BLaER1 treated with 17β-estradiol and CSF1 and Interleukin-3, amounts not matched to agents 10 nM and 100 nM (cell line): ENCODE data around the gene APBB2.
"Not testable (repeated sequence)": the region's sequence is repeated elsewhere in the genome, so short reads cannot be mapped to it uniquely, and the experiment has no call there.

ENCODE experiments used
- H3K27ac ChIP-seq, 11 experiments: shearing (Covaris generic); formaldehyde crosslinking; 2 replicates each; pipeline ENCODE4 v1.8.1; 2022
- H3K27me3 ChIP-seq, 11 experiments: shearing (Covaris generic); formaldehyde crosslinking; 2 replicates each; pipeline ENCODE4 v1.8.1; 2022
- H3K36me3 ChIP-seq, 11 experiments: shearing (Covaris generic); formaldehyde crosslinking; 2 replicates each; pipeline ENCODE4 v1.8.1; 2022
- H3K4me1 ChIP-seq, 10 experiments: shearing (Covaris generic); formaldehyde crosslinking; 2 replicates each; pipeline ENCODE4 v1.8.1; 2022
- H3K4me2 ChIP-seq, 11 experiments: shearing (Covaris generic); formaldehyde crosslinking; 2 replicates each; pipeline ENCODE4 v1.8.1; 2022
- H3K4me3 ChIP-seq, 10 experiments: shearing (Covaris generic); formaldehyde crosslinking; 2 replicates each; pipeline ENCODE4 v1.8.1; 2022
- H3K9ac ChIP-seq, 11 experiments: shearing (Covaris generic); formaldehyde crosslinking; 2 replicates each; pipeline ENCODE4 v1.8.1; 2022
- H3K9me3 ChIP-seq, 11 experiments: shearing (Covaris generic); formaldehyde crosslinking; replicated peaks in 1 of 11; 2 replicates each; pipeline ENCODE4 v1.8.1; 2022
- H4K20me1 ChIP-seq, 11 experiments: shearing (Covaris generic); formaldehyde crosslinking; 2 replicates each; pipeline ENCODE4 v1.8.1; 2022
- Cebpa-rat ChIP-seq, 11 experiments: shearing (Covaris generic); IDR thresholded peaks; 2 replicates each; pipeline ENCODE4 v1.8.1; 2022

APBB2 gene

GRCh38 chr4:40927074-40927473, 287.3 kb downstream of the APBB2 start:
- Histone ChIP-seq H3K9ac (no peak overlapping the region), H3K27ac (no peak overlapping the region), H3K4me3 (no peak overlapping the region), H3K36me3 (peaks cover 0 to 8% (median 0%) of the 10 kb centered on the region in 11 experiments; a peak in 2 of 22 replicates), H3K27me3 (no peaks in the 10 kb centered on the region), H3K4me2 (no peak overlapping the region), H4K20me1 (no peaks in the 10 kb centered on the region), H3K4me1 (peaks cover 0 to 8% (median 0%) of the 10 kb centered on the region in 10 experiments; a peak in 1 of 20 replicates), H3K9me3 (no peaks in the 10 kb centered on the region)
- no peak for TF ChIP-seq Cebpa-rat (IDR thresholded peaks at IDR 0.05)

GRCh38 chr4:40924793-40925117, 289.6 kb downstream of the APBB2 start:
- no peak for TF ChIP-seq Cebpa-rat (IDR thresholded peaks at IDR 0.05)
- H3K4me1 ChIP-seq: peaks cover 0 to 9% (median 0%) of the 10 kb centered on the region in 10 experiments; a peak in 2 of 20 replicates
- no peaks in the 10 kb centered on the region for H3K27me3 ChIP-seq
- peaks cover 0 to 7% (median 0%) of the 10 kb centered on the region in 11 experiments; a peak in 1 of 22 replicates for H3K9me3 ChIP-seq
- H3K4me3 ChIP-seq: no peak overlapping the region
- H3K9ac ChIP-seq: no peak overlapping the region
- no peak overlapping the region for H3K27ac ChIP-seq
- peaks cover 0 to 8% (median 0%) of the 10 kb centered on the region in 11 experiments; a peak in 1 of 22 replicates for H3K36me3 ChIP-seq
- no peak overlapping the region for H3K4me2 ChIP-seq
- no peaks in the 10 kb centered on the region for H4K20me1 ChIP-seq

DNA sequence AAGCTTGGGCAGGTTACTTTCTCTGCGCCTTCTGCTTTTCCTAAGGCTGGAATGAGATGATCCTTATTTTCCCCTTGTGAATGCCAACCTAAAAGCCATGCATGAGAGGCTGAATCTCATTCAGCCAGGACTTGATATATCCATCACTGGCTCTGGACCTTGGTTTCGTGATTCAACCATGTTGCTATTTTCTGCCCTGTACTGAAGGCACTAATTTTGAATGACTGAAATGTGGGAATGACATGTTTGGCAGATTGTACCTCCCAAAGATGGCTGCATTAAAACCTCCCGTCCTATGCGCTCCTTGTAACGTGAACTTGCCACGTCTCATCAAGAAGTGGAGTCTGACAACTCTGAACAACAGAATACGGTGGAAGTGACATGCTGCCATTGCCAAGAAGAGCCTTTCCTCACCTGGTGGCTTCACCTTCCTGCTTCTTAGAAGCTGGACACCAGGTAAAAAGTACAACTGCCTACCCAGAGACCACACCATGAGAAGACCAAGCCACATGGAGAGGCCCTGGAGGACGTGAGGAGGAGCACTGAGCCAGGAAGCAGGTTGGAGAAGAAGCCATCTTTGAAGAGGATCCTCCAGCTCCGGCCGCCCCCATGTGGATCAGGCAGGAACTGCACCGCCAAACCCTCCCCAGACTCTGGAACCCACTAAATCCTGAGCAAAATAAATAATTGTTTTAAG, 290.1 kb downstream of the APBB2 start:
- Histone ChIP-seq H3K27me3 (no peaks in the 10 kb centered on the region), H4K20me1 (no peaks in the 10 kb centered on the region), H3K27ac (peak overlapping the region in 3 of 11 experiments; percentile 30 to 43 (median 40); a peak in 4 of 22 replicates), H3K9me3 (peaks cover 0 to 9% (median 0%) of the 10 kb centered on the region in 11 experiments; a peak in 1 of 22 replicates), H3K4me1 (peaks cover 0 to 9% (median 0%) of the 10 kb centered on the region in 10 experiments; a peak in 2 of 20 replicates), H3K4me2 (peak overlapping the region in 1 of 11 experiments; percentile 31; a peak in 1 of 22 replicates), H3K9ac (no peak overlapping the region), H3K36me3 (peaks cover 0 to 8% (median 0%) of the 10 kb centered on the region in 11 experiments; a peak in 1 of 22 replicates), H3K4me3 (no peak overlapping the region)
- TF ChIP-seq Cebpa-rat (IDR thresholded peaks at IDR 0.05): no peak

GRCh38 chr4:40923316-40924095, 290.8 kb downstream of the APBB2 start:
- H3K4me3 ChIP-seq: no peak overlapping the region
- no peak overlapping the region for H3K9ac ChIP-seq
- H4K20me1 ChIP-seq: no peaks in the 10 kb centered on the region
- peaks cover 0 to 9% (median 0%) of the 10 kb centered on the region in 11 experiments; a peak in 1 of 22 replicates for H3K9me3 ChIP-seq
- no peak for TF ChIP-seq Cebpa-rat (IDR thresholded peaks at IDR 0.05)
- H3K4me2 ChIP-seq: no peak overlapping the region
- no peaks in the 10 kb centered on the region for H3K27me3 ChIP-seq
- peaks cover 0 to 8% (median 0%) of the 10 kb centered on the region in 11 experiments; a peak in 1 of 22 replicates for H3K36me3 ChIP-seq
- H3K4me1 ChIP-seq: peaks cover 3 to 15% (median 5%) of the 10 kb centered on the region in 10 experiments; a peak in 16 of 20 replicates
- H3K27ac ChIP-seq: no peak overlapping the region; a peak in 1 of 22 replicates

- H3K4me3 ChIP-seq, H3K36me3 ChIP-seq: not testable (repeated sequence)
Observed at GRCh38 chr4:40919976-40920375, 294.4 kb downstream of the APBB2 start.

GRCh38 chr4:40918330-40918729, 296.0 kb downstream of the APBB2 start:
- Histone ChIP-seq H3K4me2 (peak overlapping the region; percentile 12 to 56 (median 29); a peak in 14 of 22 replicates), H3K4me1 (peaks cover 27 to 49% (median 32%) of the 10 kb centered on the region in 10 experiments), H3K27ac (no peak overlapping the region; a peak in 1 of 22 replicates), H3K4me3 (no peak overlapping the region), H4K20me1 (no peaks in the 10 kb centered on the region), H3K27me3 (no peaks in the 10 kb centered on the region), H3K36me3 (peaks cover 0 to 1% (median 0%) of the 10 kb centered on the region in 11 experiments; a peak in 2 of 22 replicates), H3K9me3 (peaks cover 0 to 17% (median 8%) of the 10 kb centered on the region in 11 experiments; a peak in 12 of 22 replicates), H3K9ac (no peak overlapping the region)
- TF ChIP-seq Cebpa-rat (IDR thresholded peaks at IDR 0.05): no peak

More at GRCh38 chr4:40919976-40920375, 294.4 kb downstream of the APBB2 start:
- not testable (repeated sequence) for H3K27me3 ChIP-seq, H3K4me2 ChIP-seq, H3K9me3 ChIP-seq, H3K27ac ChIP-seq, H4K20me1 ChIP-seq, H3K9ac ChIP-seq
- H3K4me1 ChIP-seq: peaks cover 26 to 49% (median 31%) of the 10 kb centered on the region in 10 experiments

DNA sequence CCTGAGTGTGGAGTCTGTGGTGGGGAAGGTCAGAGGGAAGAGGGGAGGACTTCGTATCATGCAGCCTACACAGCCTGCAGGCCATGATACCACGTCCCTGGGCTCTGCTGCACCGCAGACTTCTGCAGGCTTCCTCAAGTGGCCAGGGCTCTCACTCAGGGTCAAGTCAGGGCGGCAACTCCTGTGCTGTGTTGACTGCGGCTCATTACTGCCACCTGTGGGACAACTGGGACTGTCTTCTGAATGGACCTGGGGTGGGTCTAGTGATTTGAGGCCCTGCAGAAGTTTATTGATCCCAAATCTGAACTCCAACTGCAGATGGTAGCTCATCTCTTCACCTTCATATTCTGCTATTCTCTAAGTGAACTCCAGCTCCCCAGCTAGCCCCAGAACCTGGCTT, 297.5 kb downstream of the APBB2 start:
- Histone ChIP-seq H3K4me2 (peak overlapping the region in 7 of 11 experiments; percentile 21 to 63 (median 53); a peak in 6 of 22 replicates), H3K27ac (no peak overlapping the region), H3K4me3 (no peak overlapping the region), H4K20me1 (no peaks in the 10 kb centered on the region), H3K9me3 (peaks cover 0 to 17% (median 8%) of the 10 kb centered on the region in 11 experiments; a peak in 12 of 22 replicates), H3K4me1 (peaks cover 27 to 63% (median 32%) of the 10 kb centered on the region in 10 experiments), H3K36me3 (no peaks in the 10 kb centered on the region; a peak in 1 of 22 replicates), H3K9ac (no peak overlapping the region), H3K27me3 (no peaks in the 10 kb centered on the region)
- no peak for TF ChIP-seq Cebpa-rat (IDR thresholded peaks at IDR 0.05)

GRCh38 chr4:40916218-40916555, 298.2 kb downstream of the APBB2 start:
- TF ChIP-seq Cebpa-rat (IDR thresholded peaks at IDR 0.05): no peak
- no peak overlapping the region for H3K27ac ChIP-seq
- peaks cover 0 to 17% (median 8%) of the 10 kb centered on the region in 11 experiments; a peak in 12 of 22 replicates for H3K9me3 ChIP-seq
- H3K4me2 ChIP-seq: peak overlapping the region; percentile 21 to 63 (median 53)
- no peak overlapping the region for H3K4me3 ChIP-seq
- H4K20me1 ChIP-seq: no peaks in the 10 kb centered on the region
- peaks cover 27 to 70% (median 32%) of the 10 kb centered on the region in 10 experiments for H3K4me1 ChIP-seq
- peaks cover 0 to 3% (median 0%) of the 10 kb centered on the region in 11 experiments; a peak in 1 of 22 replicates for H3K36me3 ChIP-seq
- H3K9ac ChIP-seq: no peak overlapping the region
- no peaks in the 10 kb centered on the region for H3K27me3 ChIP-seq
